HG03159 (cell line): ENCODE results near the gene KRTAP5-9.
"Not testable (repeated sequence)": the region's sequence is repeated elsewhere in the genome, so short reads cannot be mapped to it uniquely, and the experiment has no call there.

ENCODE experiments used
- ATAC-seq: cut with Tn5 transposase; IDR thresholded peaks from one replicate; pipeline ENCODE4 v1.9.1; 2021; ENCODE audit warnings: mild to moderate bottlenecking, moderate library complexity; ENCODE audit not compliant: unreplicated experiment

Gene KRTAP5-9

GRCh38 chr11:71557257-71557656 is 9.0 kb downstream of the KRTAP5-9 start:
- no peak for ATAC-seq

DNA sequence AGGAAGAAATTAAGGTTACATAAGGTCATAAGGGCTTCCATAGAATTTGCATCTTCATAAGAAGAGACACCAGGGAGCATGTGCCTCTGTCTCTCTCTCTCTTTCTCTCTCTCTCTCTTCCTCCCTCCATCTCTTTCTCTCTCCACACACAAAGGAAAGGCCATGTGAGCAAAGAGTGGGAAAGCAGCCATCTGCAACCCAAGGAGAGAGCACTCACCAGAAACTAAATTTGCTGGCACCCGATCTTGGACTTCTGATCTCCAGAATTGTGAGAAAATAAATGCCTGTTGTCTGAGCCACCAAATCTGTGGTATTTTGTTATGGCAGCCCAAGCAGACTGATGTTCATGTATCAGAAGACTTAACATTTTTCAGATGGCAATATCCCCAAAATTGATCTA is 10.8 kb downstream of the KRTAP5-9 start:
- ATAC-seq = no peak

DNA sequence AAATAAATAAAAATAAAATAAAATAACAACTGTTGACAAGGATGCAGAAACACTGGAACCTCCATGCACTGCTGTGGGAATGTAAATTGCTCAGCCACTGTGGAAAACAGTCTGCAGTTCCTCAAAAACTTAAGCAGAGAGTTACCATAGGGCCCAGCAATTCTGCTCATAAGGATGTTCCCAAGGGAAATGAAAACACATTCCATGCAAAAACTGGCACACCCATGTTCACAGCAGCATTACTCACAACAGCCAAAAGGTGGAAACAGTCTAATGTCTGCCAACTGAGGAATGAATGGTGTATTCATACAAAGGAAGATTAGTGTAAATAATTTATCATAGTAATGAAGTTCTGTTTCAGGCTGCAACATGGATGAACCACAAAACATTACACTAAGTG is 13.9 kb downstream of the KRTAP5-9 start:
- no peak for ATAC-seq

DNA sequence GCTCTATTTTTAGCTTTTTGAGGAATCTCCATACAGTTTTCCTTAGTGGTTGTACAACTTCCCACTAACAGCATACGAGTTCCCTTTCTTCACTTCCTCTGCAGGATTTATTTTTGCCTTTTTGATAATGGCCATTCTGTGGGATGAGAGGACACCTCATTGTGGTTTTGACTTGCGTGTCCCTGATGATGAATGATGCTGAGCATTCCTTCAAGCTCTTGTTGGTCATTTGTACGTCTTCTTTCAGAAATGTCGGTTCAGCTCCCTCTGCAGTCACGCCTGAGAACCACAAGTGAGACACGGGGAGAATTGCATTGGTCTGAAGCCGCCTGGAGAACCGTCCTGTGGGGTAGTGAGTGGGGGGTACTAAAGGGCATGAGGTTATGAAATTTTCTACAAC is 15.2 kb downstream of the KRTAP5-9 start:
- no peak for ATAC-seq

DNA sequence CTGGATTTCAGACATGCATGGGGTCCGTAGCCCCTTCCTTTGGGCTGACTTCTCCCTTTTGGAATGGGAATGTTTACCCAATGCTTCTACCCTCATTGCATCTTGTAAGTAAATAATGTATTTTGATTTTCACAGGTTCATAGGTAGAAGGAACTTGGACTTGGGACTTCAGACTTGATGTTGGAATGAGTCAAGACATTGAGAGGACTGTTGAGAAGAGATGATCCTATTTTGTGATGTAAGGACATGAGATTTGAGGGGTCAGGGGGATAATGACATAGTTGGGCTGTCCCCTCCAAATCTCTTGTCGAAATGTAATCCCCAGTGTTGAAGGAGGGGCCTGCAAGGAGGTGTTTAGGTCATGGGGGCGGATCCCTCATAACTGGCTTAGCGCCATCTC is 16.2 kb downstream of the KRTAP5-9 start:
- no peak for ATAC-seq

DNA sequence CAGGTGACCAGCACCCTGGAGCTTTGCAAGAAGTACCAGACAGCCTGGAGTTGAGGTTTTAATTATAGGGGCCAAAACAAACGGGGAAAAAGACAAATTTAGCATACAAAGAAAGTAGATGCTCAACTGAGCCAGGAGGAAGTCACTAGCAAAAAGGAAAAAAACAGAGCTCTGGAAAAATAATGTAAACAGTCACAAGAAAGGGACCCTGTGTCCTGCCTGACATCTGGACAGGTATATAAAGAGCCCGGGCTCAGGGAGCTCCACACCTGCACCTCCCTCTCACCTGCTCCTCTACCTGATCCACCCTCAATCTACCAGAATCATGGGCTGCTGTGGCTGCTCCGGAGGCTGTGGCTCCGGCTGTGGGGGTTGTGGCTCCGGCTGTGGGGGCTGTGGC is 17.0 kb downstream of the KRTAP5-9 start, which contains the start of gene KRTAP5-10:
Gene KRTAP5-10, plus strand, starts transcription at position 301 of the 400 bp plus-strand sequence. Its CDS starts 25 bp downstream, at position 326.
- no peak for ATAC-seq

DNA sequence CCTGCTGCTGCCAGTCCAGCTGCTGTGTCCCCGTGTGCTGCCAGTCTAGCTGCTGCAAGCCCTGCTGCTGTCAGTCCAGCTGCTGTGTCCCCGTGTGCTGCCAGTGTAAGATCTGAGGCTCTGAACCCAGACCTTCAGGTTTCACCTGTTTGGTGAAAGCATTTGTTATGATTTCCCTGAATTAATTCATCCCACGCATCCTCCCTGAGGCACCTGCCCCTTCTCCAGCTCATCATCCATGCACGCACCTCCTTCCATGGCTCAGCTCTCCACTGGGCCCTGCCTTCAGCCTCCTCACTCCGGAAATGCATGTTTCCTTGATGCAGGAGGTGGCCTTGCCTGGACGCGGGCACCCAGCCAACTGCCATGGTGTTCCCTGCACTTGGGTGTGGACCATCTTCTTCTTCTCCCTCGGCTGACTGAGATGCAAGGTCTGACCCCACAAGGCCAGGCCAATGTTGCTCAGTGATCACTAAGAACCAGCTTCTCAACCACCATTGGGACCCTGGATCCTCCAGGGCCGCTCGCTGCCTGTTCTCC is 17.9 kb downstream of the KRTAP5-9 start:
- ATAC-seq = no peak

GRCh38 chr11:71566626-71567599 is 18.7 kb downstream of the KRTAP5-9 start:
- not testable (repeated sequence) for ATAC-seq

GRCh38 chr11:71567633-71568032 is 19.4 kb downstream of the KRTAP5-9 start:
- not testable (repeated sequence) for ATAC-seq

DNA sequence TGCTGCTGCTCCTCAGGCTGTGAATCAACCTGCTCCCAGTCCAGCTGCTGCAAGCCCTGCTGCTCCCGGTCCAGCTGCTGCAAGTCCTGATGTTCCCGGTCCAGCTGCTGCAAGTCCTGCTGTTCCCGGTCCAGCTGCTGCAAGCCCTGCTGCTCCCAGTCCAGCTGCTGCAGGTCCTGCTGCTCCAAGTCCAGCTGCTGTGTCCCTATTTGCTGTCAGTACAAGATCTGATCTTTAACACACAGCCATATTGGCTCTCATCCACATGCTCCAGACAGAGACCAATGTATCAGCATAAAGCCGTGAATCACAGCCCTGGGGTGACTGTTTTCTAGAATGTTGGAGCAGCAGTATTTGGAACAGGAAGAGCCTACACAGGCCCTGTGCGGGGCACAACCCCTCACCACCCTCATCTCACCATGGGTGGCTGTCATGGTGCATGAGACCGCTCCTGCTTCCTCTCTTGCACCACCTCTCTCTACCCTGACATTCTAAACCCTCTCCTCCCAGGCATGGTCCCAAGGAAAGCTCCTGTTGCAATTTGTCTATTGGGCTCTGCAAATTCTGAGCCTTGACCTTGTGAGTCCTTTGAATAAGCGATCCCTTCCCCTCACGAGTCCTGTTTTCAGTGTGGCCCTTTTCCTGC is 20.6 kb downstream of the KRTAP5-9 start:
- ATAC-seq = no peak

GRCh38 chr11:71571101-71571850 is 23.1 kb downstream of the KRTAP5-9 start:
- not testable (repeated sequence) for ATAC-seq

DNA sequence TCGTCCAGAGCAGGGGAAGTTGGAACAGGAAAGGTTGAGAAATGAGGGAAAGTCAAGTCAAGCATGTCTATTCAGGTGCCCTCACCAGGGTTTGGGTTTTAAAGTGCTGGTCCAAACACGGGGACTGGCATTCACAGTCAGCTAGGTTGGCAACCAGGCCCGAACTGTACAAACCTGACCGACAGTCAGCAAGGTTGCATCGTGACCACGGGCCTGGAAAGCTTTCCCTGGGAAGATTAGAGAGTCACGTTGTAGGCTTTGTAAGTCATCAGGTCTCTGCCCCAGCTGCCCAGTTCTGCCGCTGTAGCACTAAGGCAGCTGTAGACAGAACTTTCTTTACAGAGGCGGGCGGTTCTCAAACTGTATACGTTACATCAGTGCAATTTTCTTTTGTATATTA is 24.6 kb downstream of the KRTAP5-9 start:
- ATAC-seq = no peak

DNA sequence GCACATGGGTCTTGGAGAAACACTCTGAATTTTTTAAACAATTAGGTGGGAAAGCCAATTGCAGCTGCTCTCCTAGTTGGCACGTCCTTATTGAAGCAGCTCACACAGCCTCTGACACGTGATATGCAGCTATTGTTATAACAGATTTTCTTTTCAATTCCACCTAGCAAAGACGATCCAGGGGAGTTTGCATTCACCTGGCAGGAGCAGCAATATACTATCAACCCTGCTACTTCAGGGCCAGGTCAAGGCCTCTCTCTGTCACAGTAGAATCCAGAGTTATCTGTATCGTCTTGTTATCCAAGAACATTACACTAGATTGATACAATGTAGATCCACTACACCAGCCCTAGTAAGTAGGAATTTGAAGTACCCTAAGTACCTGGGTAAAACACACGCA is 26.2 kb downstream of the KRTAP5-9 start:
- no peak for ATAC-seq

GRCh38 chr11:71575723-71576424 is 27.7 kb downstream of the KRTAP5-9 start:
- no peak for ATAC-seq

DNA sequence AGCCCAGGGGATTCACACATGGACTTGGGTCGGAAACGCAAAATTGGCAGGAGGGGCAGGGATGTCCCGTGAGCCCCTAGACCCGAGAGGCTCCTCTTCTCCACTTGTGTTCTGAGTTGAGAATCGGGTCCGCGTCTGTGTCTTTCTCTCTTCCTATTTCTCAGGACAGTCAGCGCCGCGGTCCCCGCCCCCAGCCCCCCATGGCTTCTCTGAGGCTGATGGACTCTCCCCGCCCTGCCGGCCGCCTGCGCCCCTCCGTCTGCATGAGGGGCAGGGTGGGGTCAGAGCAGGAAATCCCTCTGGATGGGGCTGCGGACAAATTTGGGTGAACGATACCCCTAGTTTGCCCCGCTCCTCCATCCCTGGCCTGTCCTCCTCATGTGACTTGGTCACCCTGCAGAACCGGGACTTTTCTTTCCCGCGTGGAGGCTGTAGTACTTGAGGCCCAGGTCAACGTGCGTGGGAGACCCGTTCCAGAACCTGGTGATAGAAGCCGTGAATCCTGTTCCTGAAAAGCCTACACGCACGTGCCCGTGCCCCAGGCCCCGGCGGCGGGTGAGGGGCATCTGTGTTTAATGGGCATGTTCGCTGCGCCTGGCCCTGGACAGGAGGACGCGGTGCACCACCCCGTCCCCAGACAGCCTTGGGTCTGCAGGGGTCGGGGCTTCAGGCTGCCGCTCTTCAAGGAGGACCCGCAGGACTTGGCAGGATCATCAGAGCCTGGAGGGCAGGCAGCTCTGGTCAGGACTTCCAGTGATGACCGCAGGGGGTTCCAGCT is 28.7 kb downstream of the KRTAP5-9 start:
- ATAC-seq = not testable (repeated sequence)

- no peak for ATAC-seq
Observed at GRCh38 chr11:71577469-71578004, 29.3 kb downstream of the KRTAP5-9 start.

- ATAC-seq = not testable (repeated sequence)
Observed at GRCh38 chr11:71579513-71579912, 31.3 kb downstream of the KRTAP5-9 start.

GRCh38 chr11:71580057-71581003 is 32.1 kb downstream of the KRTAP5-9 start:
- ATAC-seq = no peak
